Astrocyte (in vitro differentiated cells and primary cell): ENCODE results near the gene NPPB. TPM values are rescaled to one million over a fixed set of nuclear protein-coding genes. Genes with fewer than 3 reads are reported as not detected.

ENCODE experiments used
- DNase-seq: peaks from one replicate; pipeline ENCODE4 v3.0.0-alpha.2; 2010; ENCODE audit warnings: low read depth
- FAIRE-seq: peaks from 2 replicates; lab custom pipeline; 2011; peaks lifted over from hg19 to GRCh38; lab: Jason Lieb, UNC
- H2AFZ ChIP-seq: 2 replicates; pipeline ENCODE4 v1.6.0; 2012; ENCODE audit warnings: low read depth, low read length, inconsistent platforms
- H3K27ac ChIP-seq: 2 replicates; pipeline ENCODE4 v1.5.1; 2011; ENCODE audit warnings: low read depth, low read length, inconsistent platforms
- H3K27me3 ChIP-seq: 2 replicates; pipeline ENCODE4 v1.6.0; 2011; ENCODE audit warnings: low read length, inconsistent platforms; ENCODE audit not compliant: insufficient read depth
- H3K36me3 ChIP-seq: 2 replicates; pipeline ENCODE4 v1.5.1; 2011; ENCODE audit warnings: low read length, inconsistent platforms; ENCODE audit not compliant: insufficient read depth
- H3K4me1 ChIP-seq: 2 replicates; pipeline ENCODE4 v1.5.1; 2011; ENCODE audit warnings: low read length, inconsistent platforms; ENCODE audit not compliant: insufficient read depth
- H3K4me2 ChIP-seq: 2 replicates; pipeline ENCODE4 v1.6.0; 2012; ENCODE audit warnings: low read length, inconsistent platforms
- H3K4me3 ChIP-seq: 2 replicates; pipeline ENCODE4 v1.5.1; 2011; ENCODE audit warnings: low read depth, mild to moderate bottlenecking, low read length, inconsistent platforms; ENCODE audit not compliant: insufficient read depth
- H3K79me2 ChIP-seq: 2 replicates; pipeline ENCODE4 v1.6.0; 2012; ENCODE audit warnings: mild to moderate bottlenecking, low read length, inconsistent platforms; ENCODE audit not compliant: insufficient read depth
- H3K9ac ChIP-seq: 2 replicates; pipeline ENCODE4 v1.6.0; 2012; ENCODE audit warnings: mild to moderate bottlenecking, low read length, inconsistent platforms
- H3K9me3 ChIP-seq: 2 replicates; pipeline ENCODE4 v1.5.1; 2012; ENCODE audit warnings: low read depth, mild to moderate bottlenecking, low read length, inconsistent platforms; ENCODE audit not compliant: insufficient read depth
- H4K20me1 ChIP-seq: 2 replicates; pipeline ENCODE4 v1.6.0; 2012; ENCODE audit warnings: low read length, inconsistent platforms; ENCODE audit not compliant: insufficient read depth
- H3K27ac Mint-ChIP-seq: one replicate; pipeline ENCODE4 v1.8.0; 2021; ENCODE audit warnings: mild to moderate bottlenecking, mixed read lengths; ENCODE audit not compliant: unreplicated experiment
- H3K27me3 Mint-ChIP-seq: one replicate; pipeline ENCODE4 v1.8.0; 2021; ENCODE audit warnings: low read depth, mixed read lengths; ENCODE audit not compliant: unreplicated experiment
- H3K36me3 Mint-ChIP-seq: one replicate; pipeline ENCODE4 v1.8.0; 2021; ENCODE audit warnings: low read depth, mixed read lengths; ENCODE audit not compliant: unreplicated experiment
- H3K4me1 Mint-ChIP-seq: one replicate; pipeline ENCODE4 v1.8.0; 2021; ENCODE audit warnings: low read depth, mixed read lengths; ENCODE audit not compliant: unreplicated experiment
- H3K4me3 Mint-ChIP-seq: one replicate; pipeline ENCODE4 v1.8.0; 2021; ENCODE audit warnings: mild to moderate bottlenecking, moderate library complexity, mixed read lengths; ENCODE audit not compliant: unreplicated experiment
- H3K9me3 Mint-ChIP-seq: one replicate; pipeline ENCODE4 v1.8.0; 2021; ENCODE audit warnings: mild to moderate bottlenecking, mixed read lengths; ENCODE audit not compliant: unreplicated experiment
- EZH2 ChIP-seq: IDR thresholded peaks from 2 replicates; pipeline ENCODE4 v1.6.1; 2012; ENCODE audit warnings: mild to moderate bottlenecking, low read length, inconsistent platforms; ENCODE audit not compliant: insufficient read depth
- total RNA-seq: library from RNA; stranded (reverse); gene quantifications from 2 replicates; pipeline ENCODE4 v1.2.1, GENCODE V29; 2021
- TF ChIP-seq, protein P1 (sequence below): IDR thresholded peaks from 2 replicates; pipeline ENCODE4 v1.5.1; 2011; ENCODE audit warnings: low read depth, mild to moderate bottlenecking, inconsistent platforms, low read length, moderate library complexity; ENCODE audit not compliant: insufficient read depth

The NPPB gene
- total RNA-seq, 1 donor from 2014 or later: 449 TPM

DNA sequence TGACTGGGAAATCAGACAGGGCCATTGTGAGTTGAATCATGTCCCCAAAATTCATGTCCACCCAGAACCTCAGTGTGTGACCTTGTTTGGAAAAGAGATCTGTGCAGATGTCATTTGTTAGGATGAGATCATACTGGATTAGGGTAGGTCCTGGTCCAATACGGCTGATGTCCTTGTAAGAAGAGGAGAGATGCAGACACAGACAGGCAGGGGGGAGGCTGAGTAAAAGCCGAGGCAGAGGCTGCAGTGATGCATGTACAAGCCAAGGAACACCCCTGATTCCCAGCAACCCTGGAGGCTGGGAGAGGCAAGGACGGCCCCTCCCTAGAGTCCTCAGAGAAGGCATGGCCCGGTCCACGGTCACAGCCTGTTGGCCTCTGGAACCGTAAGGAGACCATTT is 15.9 kb upstream of the NPPB start:
- no peaks in the 10 kb centered on the region for H3K4me1 Mint-ChIP-seq
- TF ChIP-seq, protein P1, sequence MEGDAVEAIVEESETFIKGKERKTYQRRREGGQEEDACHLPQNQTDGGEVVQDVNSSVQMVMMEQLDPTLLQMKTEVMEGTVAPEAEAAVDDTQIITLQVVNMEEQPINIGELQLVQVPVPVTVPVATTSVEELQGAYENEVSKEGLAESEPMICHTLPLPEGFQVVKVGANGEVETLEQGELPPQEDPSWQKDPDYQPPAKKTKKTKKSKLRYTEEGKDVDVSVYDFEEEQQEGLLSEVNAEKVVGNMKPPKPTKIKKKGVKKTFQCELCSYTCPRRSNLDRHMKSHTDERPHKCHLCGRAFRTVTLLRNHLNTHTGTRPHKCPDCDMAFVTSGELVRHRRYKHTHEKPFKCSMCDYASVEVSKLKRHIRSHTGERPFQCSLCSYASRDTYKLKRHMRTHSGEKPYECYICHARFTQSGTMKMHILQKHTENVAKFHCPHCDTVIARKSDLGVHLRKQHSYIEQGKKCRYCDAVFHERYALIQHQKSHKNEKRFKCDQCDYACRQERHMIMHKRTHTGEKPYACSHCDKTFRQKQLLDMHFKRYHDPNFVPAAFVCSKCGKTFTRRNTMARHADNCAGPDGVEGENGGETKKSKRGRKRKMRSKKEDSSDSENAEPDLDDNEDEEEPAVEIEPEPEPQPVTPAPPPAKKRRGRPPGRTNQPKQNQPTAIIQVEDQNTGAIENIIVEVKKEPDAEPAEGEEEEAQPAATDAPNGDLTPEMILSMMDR: no peak
- TF ChIP-seq EZH2: no peak
- H3K27me3 ChIP-seq: peaks cover 12% of the 10 kb centered on the region
- no peak overlapping the region for H3K4me3 Mint-ChIP-seq
- no peaks in the 10 kb centered on the region for H3K9me3 Mint-ChIP-seq
- FAIRE-seq: no peak
- H3K27ac Mint-ChIP-seq: no peak overlapping the region
- H2AFZ ChIP-seq: no peak overlapping the region
- no peaks in the 10 kb centered on the region for H3K36me3 Mint-ChIP-seq
- peaks cover 49% of the 10 kb centered on the region for H3K27me3 Mint-ChIP-seq
- H3K9ac ChIP-seq: no peak overlapping the region
- H4K20me1 ChIP-seq: no peaks in the 10 kb centered on the region
- H3K36me3 ChIP-seq: no peaks in the 10 kb centered on the region
- H3K79me2 ChIP-seq: no peaks in the 10 kb centered on the region
- no peak overlapping the region for H3K27ac ChIP-seq
- no peak overlapping the region for H3K4me2 ChIP-seq
- no peak overlapping the region for H3K4me3 ChIP-seq
- H3K9me3 ChIP-seq: no peaks in the 10 kb centered on the region
- no peaks in the 10 kb centered on the region for H3K4me1 ChIP-seq
- no peak for DNase-seq

DNA sequence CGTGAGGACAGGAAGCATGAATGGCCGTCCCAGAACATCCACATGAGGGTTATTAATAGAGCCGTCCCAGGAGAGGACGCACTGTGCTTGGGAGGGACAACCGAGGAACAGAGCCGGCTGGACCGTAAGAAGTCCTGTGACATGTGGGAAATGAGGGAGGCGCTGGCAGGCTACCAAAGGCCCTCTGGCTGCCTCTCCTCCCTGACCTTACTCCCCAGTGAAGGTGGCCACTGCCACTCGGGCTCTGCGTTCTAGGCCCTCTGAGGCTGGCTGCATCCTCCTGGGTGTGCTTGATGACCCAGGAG is 15.5 kb upstream of the NPPB start:
- H3K27ac ChIP-seq: no peak overlapping the region

More for the DNA sequence above, 15.5 kb upstream of the NPPB start:
- no peak overlapping the region for H3K27ac Mint-ChIP-seq
- H3K79me2 ChIP-seq: no peaks in the 10 kb centered on the region
- no peak for TF ChIP-seq EZH2
- TF ChIP-seq, protein P1: no peak
- no peaks in the 10 kb centered on the region for H3K36me3 Mint-ChIP-seq
- DNase-seq: no peak
- H3K9ac ChIP-seq: no peak overlapping the region
- no peak for FAIRE-seq
- H3K9me3 Mint-ChIP-seq: no peaks in the 10 kb centered on the region
- H2AFZ ChIP-seq: no peak overlapping the region
- no peak overlapping the region for H3K4me3 Mint-ChIP-seq
- peaks cover 51% of the 10 kb centered on the region for H3K27me3 Mint-ChIP-seq
- no peaks in the 10 kb centered on the region for H3K9me3 ChIP-seq
- no peaks in the 10 kb centered on the region for H3K4me1 Mint-ChIP-seq
- H3K4me1 ChIP-seq: no peaks in the 10 kb centered on the region
- H3K4me2 ChIP-seq: no peak overlapping the region
- no peak overlapping the region for H3K4me3 ChIP-seq
- no peaks in the 10 kb centered on the region for H3K36me3 ChIP-seq
- H3K27me3 ChIP-seq: peaks cover 12% of the 10 kb centered on the region
- no peaks in the 10 kb centered on the region for H4K20me1 ChIP-seq
